ENCODE data around the gene CTRL.
"Not testable (repeated sequence)": the region's sequence is repeated elsewhere in the genome, so short reads cannot be mapped to it uniquely, and the experiment has no call there.

Gene CTRL

DNA sequence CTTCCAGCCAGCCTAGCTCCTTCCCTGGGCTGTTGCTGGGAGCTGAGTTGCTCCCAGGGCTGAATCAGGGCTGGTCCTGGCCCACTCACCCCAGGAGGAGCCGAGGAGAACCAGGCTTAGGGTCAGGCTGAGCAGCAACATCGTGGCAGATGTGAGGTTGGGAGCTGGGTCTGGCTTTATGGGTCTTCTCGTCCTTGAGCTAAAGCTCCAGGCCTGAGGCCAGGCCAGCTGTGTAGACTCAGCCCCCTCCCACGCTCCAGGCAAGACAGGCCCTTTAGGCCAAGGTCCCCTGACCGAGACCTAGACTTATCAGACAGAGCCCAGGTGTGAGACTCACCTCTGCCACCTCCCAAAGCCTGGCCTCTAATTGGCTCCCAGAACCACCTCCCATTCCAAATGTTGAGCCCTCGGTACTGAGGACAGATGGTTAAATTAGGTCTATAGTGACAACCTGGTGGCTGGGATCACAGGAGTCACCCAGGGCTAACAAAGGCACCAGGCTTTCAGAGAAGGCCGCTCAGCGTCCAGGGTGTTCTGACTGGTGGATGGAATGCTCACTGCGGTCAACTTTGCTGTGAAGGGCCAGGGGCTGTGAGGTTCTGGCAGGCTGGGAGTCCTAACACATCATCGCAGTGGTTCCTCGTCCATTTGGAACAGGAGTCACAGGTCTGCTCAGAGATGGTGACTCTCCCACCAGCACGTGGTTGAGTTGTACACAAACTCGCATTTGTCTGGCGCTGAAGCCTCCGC lies at the start of gene CTRL:
Gene CTRL (minus strand): TSS at position 151 of the 750 bp plus-strand sequence. CDS start 10 bp downstream, at position 141.
- DNase-seq, result no peak

DNA sequence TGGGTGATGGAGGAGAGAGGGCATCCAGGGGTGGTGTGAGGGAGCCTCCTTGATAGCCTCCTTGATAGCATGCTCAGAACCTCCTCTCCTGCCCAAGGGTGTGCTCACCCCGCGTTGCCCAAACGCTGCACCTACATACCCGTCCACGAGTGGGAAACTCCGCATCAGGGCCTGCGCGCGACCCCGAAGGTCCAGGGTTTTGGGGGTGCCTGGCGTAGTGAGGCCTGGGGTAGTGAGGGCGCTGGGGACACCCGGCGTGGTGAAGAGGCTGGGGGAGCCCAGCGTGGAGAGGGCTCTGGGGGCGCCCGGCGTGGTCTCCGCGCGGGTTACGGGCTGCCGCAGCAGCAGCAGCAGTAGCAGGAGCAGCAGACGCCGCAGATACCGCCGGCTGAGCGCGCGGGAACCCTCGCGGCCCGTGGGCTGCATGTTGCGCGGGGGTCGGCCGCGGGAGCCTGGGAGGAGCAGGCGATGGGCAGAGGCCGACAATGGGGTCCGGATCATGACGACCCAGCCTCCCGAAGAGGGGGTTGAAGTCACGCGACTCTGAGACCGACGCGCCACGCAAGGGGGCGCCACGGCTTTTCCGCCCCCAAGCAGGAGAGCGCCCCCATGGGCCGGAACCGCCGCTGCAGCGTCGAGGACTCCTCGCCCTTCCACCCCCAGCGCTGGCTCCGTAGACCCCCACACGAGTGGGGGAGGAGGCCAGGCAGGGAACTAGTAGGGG lies 48.5 kb upstream of the CTRL start, which contains the start of gene DPEP3:
Gene DPEP3 (minus strand): TSS at position 545 of the 724 bp plus-strand sequence. CDS start 119 bp downstream, at position 426.
- no peak for DNase-seq

DNA sequence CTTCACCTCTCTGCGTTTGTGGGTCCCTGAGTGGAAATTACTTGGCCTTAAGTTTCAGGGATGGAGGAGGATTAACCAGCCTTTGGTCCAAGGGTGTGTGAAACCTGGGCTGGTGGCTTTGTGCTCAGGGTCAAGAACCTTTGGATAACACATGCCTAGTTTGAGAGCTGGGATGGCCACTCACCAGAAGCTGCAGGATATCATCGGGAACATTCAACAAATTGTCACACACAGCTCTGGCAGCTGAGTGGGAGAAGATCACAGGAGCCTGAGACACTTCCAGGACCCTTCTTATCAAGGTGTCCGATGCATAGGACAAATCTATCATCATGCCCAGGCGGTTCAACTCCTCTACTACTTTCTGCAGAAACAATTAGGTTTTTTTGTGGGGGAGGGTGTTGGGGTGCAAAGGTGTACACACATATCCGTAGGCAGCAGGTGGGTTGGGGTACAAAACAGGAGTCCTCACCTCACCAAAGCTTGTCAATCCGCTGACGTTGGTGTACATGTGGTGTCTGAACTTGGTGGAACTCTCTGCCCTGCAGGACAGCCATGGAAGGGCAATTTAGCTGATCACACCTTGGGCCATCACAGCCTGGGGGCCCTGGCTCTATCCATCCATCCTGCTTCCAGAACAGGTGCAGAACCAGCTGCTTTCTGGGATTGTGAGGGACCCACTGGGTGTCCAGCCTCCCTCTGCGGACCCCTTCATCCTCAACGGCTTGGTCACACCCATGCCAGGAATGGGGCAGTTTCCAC lies 46.0 kb upstream of the CTRL start:
- no peak for DNase-seq

DNA sequence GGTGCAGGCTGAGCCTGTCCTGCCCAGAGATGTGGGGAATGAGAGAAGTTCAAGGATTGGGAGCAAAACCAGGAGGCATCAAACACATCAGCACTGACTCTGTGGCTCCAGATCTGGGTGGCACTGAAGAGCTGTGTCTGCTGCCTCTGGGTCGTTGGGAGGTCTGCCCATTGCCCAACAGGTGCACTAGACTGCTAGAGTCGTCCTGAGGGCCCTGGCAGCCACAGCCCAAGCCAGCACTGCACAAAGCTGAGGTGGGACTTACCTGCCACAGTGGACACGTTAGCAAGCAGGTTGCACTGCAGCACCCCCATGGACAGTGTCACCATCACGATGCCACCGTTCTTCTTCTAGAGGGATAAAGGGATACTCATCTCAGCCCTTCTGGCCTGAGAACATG lies 45.3 kb upstream of the CTRL start:
- DNase-seq, result no peak

- DNase-seq, result no peak
Observed at GRCh38 chr16:67976205-67976604, 44.5 kb upstream of the CTRL start.

DNA sequence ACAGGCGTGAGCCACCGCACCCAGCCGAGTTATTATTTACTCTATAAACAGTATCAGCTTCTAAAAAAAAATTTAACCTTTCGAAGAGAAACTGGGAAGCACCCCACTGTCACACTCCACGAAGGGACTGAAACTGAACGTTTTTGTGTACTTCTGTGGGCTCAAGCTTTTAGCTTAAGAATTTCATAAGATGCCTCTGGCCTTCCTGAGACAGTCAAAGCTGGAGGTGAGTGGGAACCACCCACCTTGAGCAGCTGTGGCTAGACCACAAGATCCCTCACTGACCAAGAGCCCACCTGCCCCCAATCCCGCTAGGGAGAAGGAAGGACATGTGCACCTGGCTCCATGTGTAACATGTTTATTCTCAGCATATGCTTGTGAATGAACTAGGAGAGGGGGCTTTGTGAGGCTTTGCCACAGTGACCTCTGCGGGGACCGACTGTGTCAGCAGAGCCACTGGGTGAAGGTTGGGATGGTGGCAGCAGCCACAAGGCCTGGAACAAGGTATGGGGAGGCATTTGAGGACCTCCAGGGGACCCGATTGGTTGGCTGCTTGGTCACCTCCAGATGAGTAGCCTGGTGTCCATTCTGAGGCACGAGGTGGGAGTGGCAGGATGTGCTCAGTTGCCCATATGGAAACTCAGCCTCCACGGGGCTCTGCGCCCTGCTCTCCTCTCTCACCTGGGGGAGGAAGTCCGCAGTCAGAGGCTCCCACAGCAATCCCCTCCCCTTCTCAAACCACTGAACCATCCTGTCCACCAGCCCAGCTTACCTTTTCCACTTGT lies 43.9 kb upstream of the CTRL start:
- no peak for DNase-seq

- DNase-seq, result not testable (repeated sequence)
Observed at GRCh38 chr16:67972285-67972684, 40.6 kb upstream of the CTRL start.

GRCh38 chr16:67971111-67971510 lies 39.4 kb upstream of the CTRL start:
- no peak for DNase-seq

- no peak for DNase-seq
Observed at GRCh38 chr16:67969254-67970039, 37.8 kb upstream of the CTRL start.

DNA sequence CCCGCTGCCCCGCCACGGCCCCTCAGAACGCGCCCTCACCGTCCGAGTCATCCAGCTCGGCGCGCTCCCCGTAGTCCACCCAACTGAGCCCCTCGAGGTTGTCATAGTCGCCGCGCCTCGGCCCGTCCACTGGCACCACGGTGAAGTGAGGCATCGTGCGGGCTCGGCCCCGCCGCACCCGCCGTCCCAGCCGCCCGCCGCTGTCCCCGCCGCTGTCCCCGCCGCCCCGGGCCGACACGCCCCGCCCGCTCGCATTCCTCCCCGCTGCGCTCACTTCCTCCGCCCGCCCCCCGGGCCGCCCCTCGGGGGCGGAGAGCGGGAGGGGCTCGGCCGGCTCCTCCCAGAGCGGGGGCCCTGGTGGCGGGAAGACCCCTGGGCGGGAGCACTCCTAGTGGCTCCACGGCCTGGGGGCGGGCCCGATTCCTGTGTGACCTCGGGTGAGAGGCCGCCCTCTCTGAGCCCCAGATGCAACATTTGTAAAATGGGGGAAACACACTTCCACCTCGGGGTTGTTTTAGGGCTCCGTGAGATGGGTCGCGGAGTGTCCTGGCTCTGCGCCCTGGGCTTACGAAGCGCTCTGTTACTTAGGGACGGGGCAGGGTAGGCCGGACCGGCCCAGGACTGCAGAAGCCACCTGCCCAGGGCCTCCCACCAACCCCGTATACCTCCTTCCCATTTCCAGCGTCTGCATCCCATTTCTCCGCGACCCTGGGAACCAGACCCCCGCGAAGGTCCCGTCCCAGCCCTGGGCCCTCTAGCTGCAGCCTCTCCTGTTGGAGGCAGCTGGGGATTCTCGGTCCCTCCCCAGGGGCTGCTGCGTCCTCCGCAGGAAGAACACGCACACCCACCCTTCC lies 37.0 kb upstream of the CTRL start, which contains the start of gene SLC12A4:
Gene SLC12A4 (minus strand): TSS at position 238 of the 854 bp plus-strand sequence. CDS start 84 bp downstream, at position 154.
- DNase-seq, result peak; percentile 95

- DNase-seq, result peak; percentile 81
Observed at GRCh38 chr16:67967958-67968399, 36.3 kb upstream of the CTRL start.

GRCh38 chr16:67967183-67967957 lies 35.7 kb upstream of the CTRL start:
- DNase-seq, result no peak

- no peak for DNase-seq
Observed at GRCh38 chr16:67966549-67967182, 35.0 kb upstream of the CTRL start.

GRCh38 chr16:67965668-67966548 lies 34.2 kb upstream of the CTRL start:
- DNase-seq, result no peak

GRCh38 chr16:67964477-67965131 lies 32.9 kb upstream of the CTRL start:
- DNase-seq, result no peak

DNA sequence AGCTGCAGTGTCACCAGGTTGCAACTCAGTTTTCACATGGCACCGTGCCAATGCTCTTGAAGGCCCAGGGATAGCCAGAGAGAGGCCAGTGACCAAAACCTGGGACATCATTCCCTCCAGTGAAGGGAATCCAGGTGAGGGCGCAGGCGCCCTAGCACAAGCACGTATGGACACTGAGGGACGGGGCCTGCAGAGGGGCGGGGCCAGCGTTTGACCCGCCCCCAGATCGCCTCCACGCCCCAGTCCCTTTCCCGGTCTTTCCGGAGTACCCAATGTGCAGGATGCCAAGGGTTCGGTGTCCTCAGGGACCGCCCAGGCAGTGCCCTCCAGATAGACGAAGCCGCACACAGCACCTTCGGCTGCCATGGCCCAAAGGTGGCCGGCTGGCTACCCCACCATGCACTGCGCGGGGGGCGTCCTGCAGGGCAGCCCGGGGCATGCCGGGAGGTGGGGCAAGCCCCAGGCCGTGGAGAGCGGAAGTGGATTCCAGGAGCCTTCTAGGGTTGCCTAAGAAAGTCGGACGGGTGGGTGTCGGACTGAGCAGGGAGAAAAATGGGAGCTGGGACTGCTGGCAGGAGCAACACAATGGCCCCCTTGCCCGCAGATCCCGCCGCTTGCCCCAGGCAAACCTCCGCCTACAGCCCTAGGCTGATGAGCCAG lies 32.1 kb upstream of the CTRL start:
- no peak for DNase-seq

DNA sequence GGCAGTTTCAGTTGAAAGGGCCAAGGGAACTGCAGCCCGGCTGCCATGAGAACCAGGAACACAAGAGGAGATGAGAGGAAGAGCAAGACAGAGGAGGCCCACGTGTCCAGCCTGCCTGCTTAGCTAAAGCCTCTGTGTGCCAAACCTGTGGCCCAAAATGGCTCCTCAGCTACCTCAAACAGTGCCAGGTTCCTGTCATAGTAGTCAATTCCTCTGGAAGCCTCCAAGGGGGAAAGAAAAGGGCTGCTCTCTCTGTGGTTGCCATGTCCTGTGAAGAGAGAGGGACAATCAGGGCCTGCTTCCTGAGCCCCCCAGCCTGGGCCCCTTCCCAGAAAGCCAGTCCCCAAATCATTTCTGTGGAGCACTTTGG lies 31.6 kb upstream of the CTRL start:
- no peak for DNase-seq
